H9 (cell line): ENCODE results near the gene EHD2. TPM values are rescaled to one million over a fixed set of nuclear protein-coding genes. Genes with fewer than 3 reads are reported as not detected.

Source experiments
- DNase-seq: peaks from one replicate; pipeline ENCODE4 v3.0.0-alpha.2; 2017
- H2AFZ ChIP-seq: one replicate; pipeline ENCODE4 v1.6.1; 2013; ENCODE audit warnings: mild to moderate bottlenecking, low read length, control low read depth, moderate library complexity
- H2AK5ac ChIP-seq: 2 replicates; pipeline ENCODE4 v1.6.1; 2013; ENCODE audit warnings: low read length, control low read depth, mixed read lengths; ENCODE audit not compliant: insufficient read length
- H2BK120ac ChIP-seq: one replicate; pipeline ENCODE4 v1.6.1; 2013; ENCODE audit warnings: low read depth, mild to moderate bottlenecking, low read length, control low read depth, inconsistent platforms; ENCODE audit not compliant: poor library complexity, severe bottlenecking
- H2BK12ac ChIP-seq: 2 replicates; pipeline ENCODE4 v1.6.1; 2013; ENCODE audit warnings: low read length, control low read depth, mixed read lengths, low read depth; ENCODE audit not compliant: insufficient read length
- H2BK15ac ChIP-seq: 2 replicates; pipeline ENCODE4 v1.6.1; 2013; ENCODE audit warnings: low read depth, low read length, control low read depth
- H2BK20ac ChIP-seq: one replicate; pipeline ENCODE4 v1.6.1; 2013; ENCODE audit warnings: low read depth, mild to moderate bottlenecking, low read length, control low read depth, inconsistent platforms; ENCODE audit not compliant: poor library complexity, severe bottlenecking
- H2BK5ac ChIP-seq: 2 replicates; pipeline ENCODE4 v1.6.1; 2013; ENCODE audit warnings: low read length, control low read depth, mixed read lengths; ENCODE audit not compliant: insufficient read length
- H3K14ac ChIP-seq: 2 replicates; pipeline ENCODE4 v1.6.1; 2013; ENCODE audit warnings: low read length, control low read depth; ENCODE audit not compliant: insufficient read depth
- H3K18ac ChIP-seq: 2 replicates; pipeline ENCODE4 v1.6.1; 2013; ENCODE audit warnings: low read depth, mild to moderate bottlenecking, mixed read lengths, low read length, control low read depth; ENCODE audit not compliant: insufficient read length
- H3K23ac ChIP-seq: 2 replicates; pipeline ENCODE4 v1.6.1; 2013; ENCODE audit warnings: low read length, control low read depth, mixed read lengths, low read depth; ENCODE audit not compliant: insufficient read length
- H3K23me2 ChIP-seq: 2 replicates; pipeline ENCODE4 v1.6.1; 2013; ENCODE audit warnings: low read depth, mild to moderate bottlenecking, mixed read lengths, low read length, control low read depth; ENCODE audit not compliant: insufficient read length, poor library complexity, severe bottlenecking
- H3K27ac ChIP-seq: 2 replicates; pipeline ENCODE4 v1.5.1; 2013; ENCODE audit warnings: low read length, control low read depth, mixed read lengths, low read depth; ENCODE audit not compliant: insufficient read length
- H3K27me3 ChIP-seq: 2 replicates; pipeline ENCODE4 v1.6.1; 2013; ENCODE audit warnings: low read length, control low read depth, inconsistent platforms; ENCODE audit not compliant: insufficient read depth
- H3K4ac ChIP-seq: 2 replicates; pipeline ENCODE4 v1.6.1; 2013; ENCODE audit warnings: low read depth, mild to moderate bottlenecking, control low read depth, inconsistent platforms, low read length, moderate library complexity
- H3K4me1 ChIP-seq: 2 replicates; pipeline ENCODE4 v1.6.1; 2013; ENCODE audit warnings: low read length, control low read depth, inconsistent platforms; ENCODE audit not compliant: insufficient read depth
- H3K4me2 ChIP-seq: 2 replicates; pipeline ENCODE4 v1.6.1; 2013; ENCODE audit warnings: low read length, control low read depth, mixed read lengths; ENCODE audit not compliant: insufficient read length, insufficient read depth
- H3K56ac ChIP-seq: 2 replicates; pipeline ENCODE4 v1.6.1; 2013; ENCODE audit warnings: low read depth, mild to moderate bottlenecking, mixed read lengths, low read length, control low read depth; ENCODE audit not compliant: insufficient read length
- H3K79me1 ChIP-seq: 2 replicates; pipeline ENCODE4 v1.6.1; 2013; ENCODE audit warnings: low read depth, mild to moderate bottlenecking, moderate library complexity, low read length, control low read depth, inconsistent platforms; ENCODE audit not compliant: insufficient read depth, poor library complexity, severe bottlenecking
- H3K79me2 ChIP-seq: 2 replicates; pipeline ENCODE4 v1.6.1; 2013; ENCODE audit warnings: low read length, control low read depth, inconsistent platforms; ENCODE audit not compliant: insufficient read depth
- H3K9ac ChIP-seq: 2 replicates; pipeline ENCODE4 v1.6.1; 2013; ENCODE audit warnings: low read length, control low read depth, mixed read lengths; ENCODE audit not compliant: insufficient read length; ENCODE audit errors: extremely low read depth
- H3K9me3 ChIP-seq: one replicate; pipeline ENCODE4 v1.6.1; 2013; ENCODE audit warnings: low read depth, low read length, inconsistent platforms; ENCODE audit not compliant: control insufficient read depth
- H3T11ph ChIP-seq: one replicate; pipeline ENCODE4 v1.6.1; 2013; ENCODE audit warnings: mild to moderate bottlenecking, low read length, control low read depth, inconsistent platforms
- H4K20me1 ChIP-seq: one replicate; pipeline ENCODE4 v1.6.1; 2013; ENCODE audit not compliant: control insufficient read depth, insufficient read length, insufficient read depth
- H4K5ac ChIP-seq: 2 replicates; pipeline ENCODE4 v1.6.1; 2013; ENCODE audit warnings: low read depth, mild to moderate bottlenecking, mixed read lengths, low read length, control low read depth; ENCODE audit not compliant: insufficient read length
- H4K8ac ChIP-seq: replicated peaks from 2 replicates; pipeline ENCODE4 v1.6.1; 2013; ENCODE audit warnings: low read length, control low read depth, mixed read lengths, low read depth; ENCODE audit not compliant: insufficient read length
- H4K91ac ChIP-seq: 2 replicates; pipeline ENCODE4 v1.6.1; 2013; ENCODE audit warnings: low read depth, mild to moderate bottlenecking, moderate library complexity, mixed read lengths, low read length, control low read depth; ENCODE audit not compliant: insufficient read length
- H3K27ac Mint-ChIP-seq, 3 experiments: 2 replicates in 2 of 3; 3 replicates in 1 of 3; pipeline ENCODE4 v1.8.0; 2020 to 2021; ENCODE audit warnings: mixed read lengths in 3 of 3, mild to moderate bottlenecking in 1 of 3, moderate library complexity in 1 of 3
- H3K27me3 Mint-ChIP-seq: 2 replicates; pipeline ENCODE4 v1.8.0; 2021; ENCODE audit warnings: low read depth, mild to moderate bottlenecking, moderate library complexity, mixed read lengths
- H3K36me3 Mint-ChIP-seq, 3 experiments: 2 replicates in 2 of 3; 3 replicates in 1 of 3; pipeline ENCODE4 v1.8.0; 2020 to 2021; ENCODE audit warnings: low read depth in 3 of 3, mixed read lengths in 3 of 3; ENCODE audit not compliant: insufficient read depth in 1 of 3
- H3K4me1 Mint-ChIP-seq, 2 experiments: 2 replicates each; pipeline ENCODE4 v1.8.0; 2020; ENCODE audit warnings: mixed read lengths in 2 of 2
- H3K4me3 Mint-ChIP-seq, 2 experiments: 2 replicates in 1 of 2; 3 replicates in 1 of 2; pipeline ENCODE4 v1.8.0; 2020 to 2021; ENCODE audit warnings: mild to moderate bottlenecking in 2 of 2, mixed read lengths in 2 of 2, moderate library complexity in 1 of 2
- H3K9me3 Mint-ChIP-seq, 2 experiments: 2 replicates in 1 of 2; 3 replicates in 1 of 2; pipeline ENCODE4 v1.8.0; 2020; ENCODE audit warnings: mild to moderate bottlenecking in 2 of 2, mixed read lengths in 2 of 2, moderate library complexity in 1 of 2
- CTCF ChIP-seq: fragments of 200-600 bp; sonication (generic); conservative IDR thresholded peaks from 3 replicates; pipeline ENCODE4 v1.8.0; 2021; ENCODE audit warnings: antibody characterized with exemption, mild to moderate bottlenecking
- WGBS: extraction: QIAGEN DNeasy Blood & Tissue Kit; methylation state at CpG from one replicate; pipeline ENCODE4 v1.1.7; 2013; ENCODE audit warnings: missing lambda C conversion rate, low lambda C conversion rate, mixed read lengths; ENCODE audit not compliant: insufficient read length; ENCODE audit errors: extremely low coverage; 5-methylcytosine and 5-hydroxymethylcytosine counted together
- total RNA-seq: library from RNA; stranded (reverse); gene quantifications from 2 replicates; pipeline ENCODE4 v1.2.1, GENCODE V29; 2021

EHD2 gene
- total RNA-seq, 1 experiment from 2014 or later: 19.7 TPM

- H3K9me3 Mint-ChIP-seq: peaks cover 7 to 8% of the 10 kb centered on the region in 2 experiments
- Histone ChIP-seq H2BK20ac (no peak overlapping the region), H3T11ph (no peak overlapping the region), H3K4me2 (peak overlapping the region; percentile 13), H2BK120ac (no peak overlapping the region), H3K9me3 (no peaks in the 10 kb centered on the region), H3K56ac (no peak overlapping the region), H3K27me3 (no peaks in the 10 kb centered on the region), H4K20me1 (no peaks in the 10 kb centered on the region), H2AFZ (no peak overlapping the region), H4K91ac (no peak overlapping the region), H3K79me2 (no peaks in the 10 kb centered on the region), H2BK5ac (no peak overlapping the region), H3K18ac (no peak overlapping the region), H3K27ac (no peak overlapping the region), H3K4me1 (no peaks in the 10 kb centered on the region), H3K9ac (no peak overlapping the region), H2BK12ac (peak overlapping the region; percentile 52), H3K4ac (no peak overlapping the region), H3K23ac (no peak overlapping the region), H4K5ac (no peak overlapping the region), H2AK5ac (no peak overlapping the region), H2BK15ac (no peak overlapping the region), H3K23me2 (no peaks in the 10 kb centered on the region), H3K79me1 (no peaks in the 10 kb centered on the region), H4K8ac (no peak overlapping the region), H3K14ac (no peak overlapping the region)
- peaks cover 5 to 14% (median 13%) of the 10 kb centered on the region in 3 experiments; a peak in 6 of 7 replicates for H3K36me3 Mint-ChIP-seq
- peak; percentile 91 for TF ChIP-seq CTCF
- peak overlapping the region; percentile 64 to 92 (median 90); a peak in 4 of 7 replicates for H3K27ac Mint-ChIP-seq
- H3K27me3 Mint-ChIP-seq: no peaks in the 10 kb centered on the region; the same call in 1 of the 2 replicates
- DNase-seq: peak; percentile 98
- no CpG with 5 or more reads among the region's 10 CpGs for WGBS
- peaks cover 14 to 22% of the 10 kb centered on the region in 2 experiments for H3K4me1 Mint-ChIP-seq
- H3K4me3 Mint-ChIP-seq: peak overlapping the region in 1 of 2 experiments; percentile 34; a peak in 2 of 5 replicates
These were observed 77.2 kb downstream of the EHD2 start for GRCh38 chr19:47790398-47790814.
